SK-N-SH (cell line): ENCODE results near the gene RDX.

ENCODE experiments used
- CHD2 ChIP-seq: fragments of 150-350 bp; IDR thresholded peaks from 2 replicates; pipeline ENCODE4 v1.6.1; 2018; ENCODE audit warnings: low read length; ENCODE audit not compliant: partially characterized antibody
- EP300 ChIP-seq, 2 experiments: IDR thresholded peaks; 2 replicates each; pipeline versions ENCODE4 v1.4.0 to v1.6.1; 2012; ENCODE audit warnings: borderline replicate concordance in 1 of 2, low read depth in 1 of 2, low read length in 1 of 2
- GATA2 ChIP-seq: sonication (generic); formaldehyde crosslinking; IDR thresholded peaks from 2 replicates; pipeline ENCODE4 v1.5.0; 2020; ENCODE audit warnings: mild to moderate bottlenecking, missing genetic modification reagents
- MXI1 ChIP-seq: IDR thresholded peaks from 2 replicates; pipeline ENCODE4 v1.6.1; 2012; ENCODE audit warnings: mild to moderate bottlenecking, low read depth, low read length, improper control_type of control experiment
- SMC3 ChIP-seq: IDR thresholded peaks from 2 replicates; pipeline ENCODE4 v1.6.1; 2012; ENCODE audit warnings: low read depth, low read length, improper control_type of control experiment
- TF ChIP-seq, protein P1 (sequence below): fragments of 200-600 bp; sonication (generic); IDR thresholded peaks from 2 replicates; pipeline ENCODE4 v1.6.1; 2017; ENCODE audit warnings: antibody characterized with exemption, mild to moderate bottlenecking, moderate library complexity

DNA sequence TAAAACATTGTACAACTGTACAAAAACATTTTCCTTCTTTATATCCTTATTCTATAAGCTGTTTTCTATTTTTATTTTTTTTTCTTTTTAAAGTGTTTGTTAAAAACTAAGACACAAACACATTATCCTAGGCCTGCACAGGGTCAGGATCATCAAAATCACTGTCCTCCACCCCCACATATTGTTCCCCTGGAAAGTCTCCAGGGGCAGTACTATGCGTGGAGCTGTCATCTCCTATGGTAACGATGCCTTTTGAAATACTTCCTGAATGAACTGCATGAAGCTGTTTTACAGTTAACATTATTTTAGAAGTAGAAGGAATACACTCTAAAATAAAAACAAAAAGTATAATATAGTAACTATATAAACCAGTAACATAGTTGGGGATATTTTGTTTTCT, 136.0 kb downstream of the RDX start:
- TF ChIP-seq, protein P1, sequence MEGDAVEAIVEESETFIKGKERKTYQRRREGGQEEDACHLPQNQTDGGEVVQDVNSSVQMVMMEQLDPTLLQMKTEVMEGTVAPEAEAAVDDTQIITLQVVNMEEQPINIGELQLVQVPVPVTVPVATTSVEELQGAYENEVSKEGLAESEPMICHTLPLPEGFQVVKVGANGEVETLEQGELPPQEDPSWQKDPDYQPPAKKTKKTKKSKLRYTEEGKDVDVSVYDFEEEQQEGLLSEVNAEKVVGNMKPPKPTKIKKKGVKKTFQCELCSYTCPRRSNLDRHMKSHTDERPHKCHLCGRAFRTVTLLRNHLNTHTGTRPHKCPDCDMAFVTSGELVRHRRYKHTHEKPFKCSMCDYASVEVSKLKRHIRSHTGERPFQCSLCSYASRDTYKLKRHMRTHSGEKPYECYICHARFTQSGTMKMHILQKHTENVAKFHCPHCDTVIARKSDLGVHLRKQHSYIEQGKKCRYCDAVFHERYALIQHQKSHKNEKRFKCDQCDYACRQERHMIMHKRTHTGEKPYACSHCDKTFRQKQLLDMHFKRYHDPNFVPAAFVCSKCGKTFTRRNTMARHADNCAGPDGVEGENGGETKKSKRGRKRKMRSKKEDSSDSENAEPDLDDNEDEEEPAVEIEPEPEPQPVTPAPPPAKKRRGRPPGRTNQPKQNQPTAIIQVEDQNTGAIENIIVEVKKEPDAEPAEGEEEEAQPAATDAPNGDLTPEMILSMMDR, result no peak
- TF ChIP-seq EP300 (IDR thresholded peaks at IDR 0.05; ENCODE audit: borderline replicate concordance in 1 of 2, low read depth in 1 of 2, low read length in 1 of 2) (no peak), CHD2 (no peak), MXI1 (no peak), SMC3 (no peak), GATA2 (no peak)
